ENCODE results near the gene HOXB5.

Gene HOXB5

DNA sequence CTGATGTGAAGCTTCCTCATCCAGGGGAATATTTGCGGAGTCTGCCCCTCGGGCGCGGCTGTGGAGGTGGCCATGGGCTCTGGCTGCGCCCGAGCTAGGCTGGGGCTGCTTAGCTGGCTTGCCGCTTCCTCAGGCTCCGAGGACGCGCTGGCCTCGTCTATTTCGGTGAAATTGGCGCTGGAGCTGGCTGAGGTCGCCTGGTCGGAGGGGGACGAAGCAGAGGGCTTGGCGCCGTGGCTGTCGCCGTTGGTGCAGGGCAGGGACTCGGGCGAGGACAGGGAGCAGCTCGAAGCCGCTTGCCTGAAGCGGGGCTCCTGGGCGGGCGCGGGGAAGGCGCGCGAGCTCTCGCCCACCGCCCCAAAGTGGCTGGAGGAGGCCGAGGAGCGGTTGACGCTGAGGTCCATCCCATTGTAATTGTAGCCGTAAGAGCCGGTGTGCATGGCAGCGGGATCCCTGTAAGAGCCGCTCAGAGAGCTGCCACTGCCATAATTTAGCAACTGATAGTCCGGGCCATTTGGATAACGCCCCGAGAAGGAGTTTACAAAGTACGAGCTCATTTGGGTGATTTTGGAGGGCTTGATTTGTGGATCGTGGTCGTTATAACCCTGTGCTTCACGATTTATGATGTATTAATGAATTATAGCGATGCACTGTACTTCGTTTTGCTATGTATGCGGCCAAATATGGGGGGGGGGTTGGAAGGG, at the start of gene HOXB5:
TSS of gene HOXB5 (minus strand) at position 654 of the 704 bp plus-strand sequence. CDS start at position 557, 97 bp downstream.
- DNase-seq = peak; percentile 74

DNA sequence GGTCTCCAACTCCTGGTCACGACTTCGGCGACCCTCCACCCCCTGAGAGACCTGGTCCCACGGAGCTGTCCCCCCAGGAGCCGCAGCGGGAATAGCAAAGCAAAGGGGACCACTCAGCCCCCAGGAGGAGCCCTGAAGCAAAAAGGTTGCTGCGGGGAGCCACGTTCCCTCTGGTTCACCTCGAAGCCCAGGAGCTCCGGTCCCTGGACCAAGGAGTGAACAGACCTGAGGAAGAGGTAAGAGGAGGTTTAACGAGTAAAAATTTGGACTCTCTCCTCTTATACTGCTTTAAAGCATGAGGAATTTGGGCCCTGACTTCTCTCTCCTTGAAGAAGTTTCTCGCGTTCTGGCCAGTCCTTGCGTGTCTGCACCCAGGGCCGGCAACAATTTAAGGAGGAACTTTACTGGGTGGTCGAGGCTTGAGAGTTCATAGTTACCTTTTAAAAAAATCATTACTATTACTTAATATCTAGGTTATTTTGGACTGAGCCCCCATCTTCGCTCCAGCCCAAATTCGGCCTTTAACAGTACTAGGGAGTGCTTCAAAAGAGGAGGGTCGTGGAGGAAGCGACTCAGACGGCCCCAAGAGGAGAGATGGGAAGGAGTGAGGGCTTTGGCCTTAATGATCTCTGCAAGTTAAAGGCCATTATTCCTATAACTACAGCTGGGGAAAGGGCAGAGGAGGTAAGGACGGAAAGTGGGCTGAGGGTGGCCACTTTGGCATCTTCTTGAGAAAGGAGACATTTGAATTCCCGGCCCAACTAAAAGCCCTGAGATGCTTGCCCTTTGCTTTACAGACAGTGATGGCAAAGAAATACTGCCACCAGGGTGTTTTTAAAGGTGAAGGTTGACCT, 49.5 kb upstream of the HOXB5 start:
- no peak for DNase-seq

DNA sequence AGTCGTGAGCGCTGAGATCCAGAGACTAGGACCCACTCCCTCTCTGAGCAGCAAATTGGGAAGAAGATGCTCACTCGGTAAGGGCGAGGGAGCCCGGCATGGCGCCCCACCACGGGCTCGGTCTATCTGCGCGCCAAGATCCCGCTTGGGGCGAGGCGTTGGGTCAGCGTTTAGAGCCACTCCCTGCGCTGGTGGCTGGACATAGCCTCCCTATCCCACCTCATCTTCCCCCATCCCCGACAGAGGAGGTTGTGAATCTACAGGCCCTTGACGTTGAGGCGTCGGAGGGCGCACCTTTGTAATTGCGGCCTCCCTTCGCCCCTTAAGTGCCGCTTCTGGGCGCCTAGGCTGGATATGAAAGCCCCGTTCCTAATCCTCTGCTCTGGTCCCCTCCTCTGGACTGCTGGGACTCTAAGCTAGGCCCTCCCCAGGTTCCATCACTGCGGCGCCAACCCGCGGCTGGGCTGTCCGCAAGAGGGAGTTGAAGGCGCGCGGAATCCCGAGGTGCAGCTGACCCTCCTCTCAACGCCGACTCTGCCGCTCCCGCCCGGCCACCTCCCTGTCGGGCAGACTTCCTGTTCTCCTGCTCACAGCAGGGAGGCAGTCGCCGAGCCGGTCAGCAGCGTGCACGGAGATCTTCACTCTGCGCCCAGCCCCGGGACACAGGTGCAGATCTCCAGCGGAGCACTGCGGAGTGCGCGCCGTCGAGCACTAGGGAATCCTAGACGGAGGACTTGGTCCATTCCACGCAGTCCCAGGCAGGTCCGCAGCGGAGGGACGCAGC, 48.7 kb upstream of the HOXB5 start:
- DNase-seq = no peak

DNA sequence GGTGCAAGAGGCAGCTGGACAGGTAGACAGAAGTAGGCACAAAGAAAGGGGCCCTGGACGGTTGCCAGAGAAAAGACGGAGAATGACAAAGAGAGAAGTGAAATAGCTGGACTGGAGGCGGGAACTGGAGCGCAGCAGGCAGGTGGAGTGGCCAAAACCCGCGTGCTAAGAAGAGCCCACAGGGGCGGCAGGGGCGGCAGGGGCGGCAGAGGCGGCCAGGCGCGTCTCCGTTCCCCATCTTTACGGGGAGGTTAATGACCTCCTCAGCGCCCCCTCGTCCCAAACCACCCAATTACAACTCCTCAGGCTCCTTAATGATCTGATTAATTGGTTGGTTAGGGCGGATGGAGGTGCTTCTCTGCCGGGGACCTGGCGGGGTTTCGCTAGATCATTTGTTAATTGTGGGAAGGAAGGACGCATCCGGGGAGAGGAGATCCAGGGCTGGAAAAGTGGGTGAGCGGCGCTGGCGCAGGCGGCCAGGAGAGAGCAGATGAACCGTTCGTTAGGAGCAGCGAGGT, 48.0 kb upstream of the HOXB5 start:
- no peak for DNase-seq

DNA sequence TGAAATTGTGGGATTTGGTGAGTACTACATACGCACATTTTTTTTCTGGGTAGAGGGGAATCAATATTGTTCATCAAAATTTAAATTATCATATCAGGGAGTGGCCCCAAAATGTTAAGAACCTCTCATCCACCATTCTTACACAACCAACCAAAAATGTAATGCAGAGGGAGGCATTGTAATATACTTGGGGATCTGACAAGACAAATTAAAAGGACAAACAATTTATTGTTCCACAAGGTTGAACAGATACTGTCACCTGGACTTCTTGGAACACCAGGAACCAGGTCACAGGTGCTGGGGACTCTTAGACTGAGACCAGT, 47.2 kb upstream of the HOXB5 start:
- DNase-seq = no peak

DNA sequence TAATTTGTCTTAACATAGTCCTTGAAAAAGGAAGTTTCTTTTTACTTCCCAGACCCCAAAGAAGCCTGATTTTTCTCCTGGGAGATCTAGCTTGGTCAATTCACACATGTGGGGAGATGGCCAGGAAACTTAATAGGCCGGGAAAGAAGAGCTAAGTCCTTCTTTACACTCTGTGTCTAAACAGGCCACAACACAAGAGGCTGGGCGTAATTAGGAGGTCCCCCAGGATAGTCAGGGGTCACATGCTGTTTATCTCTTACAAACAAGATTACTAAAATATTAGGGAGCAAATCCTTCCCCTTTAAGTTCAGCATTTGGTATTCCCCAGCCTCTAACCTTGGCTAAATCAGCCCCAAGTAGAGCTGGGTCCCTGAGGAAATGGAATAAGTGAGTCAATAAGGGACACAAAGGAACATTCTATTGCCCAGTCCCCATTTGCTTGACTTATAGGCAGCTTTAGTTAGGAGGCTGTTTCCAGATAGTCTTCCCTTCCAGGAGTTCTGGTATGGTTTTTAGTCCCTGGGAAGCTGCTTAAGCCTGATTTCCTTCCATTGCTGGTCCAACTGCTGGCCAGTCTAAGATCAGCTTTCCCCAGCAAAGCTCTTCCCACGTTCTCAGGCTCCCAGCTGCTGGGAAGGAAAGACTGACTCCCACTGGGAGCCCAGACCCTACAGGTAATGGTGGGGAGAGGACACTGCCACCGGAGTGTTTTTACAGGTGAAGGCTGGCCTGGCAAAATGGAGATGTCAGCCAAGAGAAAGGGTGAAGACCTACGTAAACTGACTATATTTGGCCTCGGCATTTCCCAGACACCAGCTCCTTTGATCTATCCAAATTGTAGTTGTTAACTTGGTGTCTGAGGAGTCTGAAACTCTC, 46.6 kb upstream of the HOXB5 start:
- DNase-seq = no peak

DNA sequence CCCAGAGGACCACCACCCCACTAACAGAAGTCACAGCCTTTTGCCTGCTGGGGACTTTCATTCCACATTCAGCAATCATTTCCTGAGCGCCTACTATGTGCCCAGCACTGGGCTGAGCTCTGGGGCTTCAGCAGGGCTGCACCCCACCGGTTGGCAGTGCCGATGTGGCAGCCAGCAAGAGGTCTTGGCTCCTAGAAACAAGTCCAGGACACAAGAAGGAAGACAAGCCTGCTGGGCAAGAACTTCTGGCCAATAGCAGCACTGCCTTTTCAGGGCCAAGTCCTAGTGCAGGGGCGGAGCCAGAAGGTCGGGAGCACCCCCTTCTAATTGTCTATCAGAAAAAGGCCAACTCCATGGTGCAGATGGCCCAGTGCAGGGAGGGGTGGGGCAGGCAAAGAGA, 45.6 kb upstream of the HOXB5 start:
- DNase-seq = no peak

DNA sequence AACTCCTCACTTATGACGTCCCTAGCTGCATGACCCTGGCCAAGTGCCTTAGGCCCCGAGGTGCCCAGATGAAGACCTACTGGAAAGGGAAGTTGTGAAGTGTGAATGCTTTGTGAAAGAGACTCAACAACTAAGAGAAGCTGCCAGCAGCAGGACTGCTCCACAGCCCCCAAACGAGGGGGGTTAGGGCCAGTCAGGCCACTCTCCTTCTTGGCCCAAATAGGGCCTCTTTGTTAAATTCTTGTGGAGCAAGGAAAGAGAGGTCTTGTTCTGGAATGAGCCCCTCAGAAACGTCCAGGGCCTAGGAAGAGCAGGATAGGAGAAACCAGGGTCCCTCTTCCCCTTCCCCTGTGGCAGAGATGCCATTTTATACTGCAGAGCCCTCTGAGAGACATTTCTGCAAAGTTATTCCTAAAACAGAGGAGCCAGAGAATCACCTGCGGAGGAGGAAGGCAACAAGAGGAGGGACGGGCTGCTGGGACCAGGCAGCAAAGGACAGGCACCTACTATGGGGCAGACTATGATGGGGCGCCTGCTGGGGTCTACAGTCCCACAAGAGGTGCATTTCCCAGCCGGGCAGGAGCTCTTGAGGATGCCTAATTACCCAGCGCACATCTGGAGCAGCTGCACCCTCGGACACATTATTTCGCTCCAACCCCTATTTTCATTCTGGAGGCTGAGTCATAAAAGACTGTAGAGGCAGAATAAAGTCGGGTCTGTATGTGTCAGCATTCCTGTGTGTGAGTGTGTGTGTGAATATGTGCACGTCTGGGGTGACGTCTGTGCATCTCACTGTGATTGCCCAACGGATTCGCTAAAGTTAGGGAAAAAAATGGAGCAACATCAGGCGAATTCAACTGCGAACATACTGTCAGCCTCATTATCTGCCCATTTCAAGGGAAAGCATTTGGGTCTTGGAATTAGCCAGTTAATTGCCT, 44.0 kb upstream of the HOXB5 start:
- no peak for DNase-seq

DNA sequence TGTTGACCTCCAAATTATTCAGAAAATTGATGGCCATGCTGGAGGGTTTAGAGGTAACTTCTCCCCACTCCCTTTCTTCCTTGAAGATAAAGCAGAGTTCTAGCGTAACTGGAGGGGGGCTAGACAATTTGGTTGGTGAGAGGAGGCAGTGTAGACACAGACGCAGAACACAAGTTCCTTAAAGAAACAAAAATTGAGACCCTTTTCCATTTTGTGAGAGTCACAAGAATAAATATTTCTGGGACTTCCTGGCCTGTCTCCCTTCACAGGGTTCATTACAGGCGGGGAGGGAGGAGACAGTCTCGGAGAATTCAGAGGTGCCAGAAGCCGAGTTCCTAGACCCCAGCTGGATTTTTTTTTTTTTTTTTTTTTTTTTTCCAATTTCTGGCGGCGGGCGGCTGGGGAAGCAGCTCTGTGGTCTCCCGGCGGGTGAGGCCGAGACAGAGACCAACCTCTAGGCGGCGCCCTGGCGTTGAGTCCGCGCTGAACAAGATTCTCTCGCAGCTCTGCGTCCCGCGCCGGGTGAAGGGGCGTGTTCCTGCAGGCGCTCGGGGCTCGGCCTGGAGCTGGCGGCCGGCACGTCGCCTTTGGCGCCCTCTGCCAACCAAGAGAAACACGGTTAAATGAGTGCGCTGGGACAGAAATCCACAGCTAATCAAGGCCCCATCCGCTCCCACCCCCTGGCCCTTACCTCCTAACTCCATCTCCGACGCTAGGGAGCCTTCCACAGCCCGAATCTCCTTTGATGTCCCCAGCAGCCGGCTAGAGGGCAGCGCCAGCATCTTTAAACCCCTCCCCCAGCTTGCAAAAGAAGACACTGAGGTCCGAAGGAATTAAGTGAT, 42.8 kb upstream of the HOXB5 start:
- DNase-seq = peak; percentile 88

DNA sequence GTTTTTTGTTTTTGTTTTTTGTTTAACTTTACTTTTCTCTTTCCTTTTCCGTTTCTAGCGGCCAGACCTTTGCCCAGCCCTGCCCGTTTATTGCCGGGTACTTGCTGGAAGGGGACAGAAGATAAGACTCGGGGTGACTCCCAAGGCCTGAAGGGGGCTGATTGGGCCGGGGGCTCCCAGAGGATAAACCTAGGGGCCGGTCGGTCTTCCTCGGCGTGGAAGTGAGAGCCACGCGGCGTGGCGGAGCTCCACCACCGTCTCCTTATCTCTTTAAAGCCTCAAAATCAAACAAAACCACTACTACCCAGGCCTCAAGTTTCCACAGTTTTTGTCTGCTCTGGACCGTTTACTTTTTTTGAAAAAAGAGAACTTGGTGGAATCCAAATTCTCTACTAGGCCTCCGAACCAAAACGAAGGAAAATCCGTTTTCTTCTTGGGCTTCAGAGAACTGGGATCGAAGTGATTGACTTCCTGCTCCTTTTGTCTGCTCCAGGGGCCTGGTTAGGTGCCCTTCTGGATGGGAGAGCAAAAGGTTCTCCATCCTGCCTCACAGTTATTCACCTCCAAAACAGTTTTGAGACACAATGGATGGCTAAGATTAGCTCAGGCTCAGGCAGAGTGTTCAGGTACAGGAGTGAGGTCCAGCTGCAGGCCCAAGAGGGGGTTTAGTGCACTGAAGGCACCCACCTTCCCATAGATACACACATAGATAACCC, 41.1 kb upstream of the HOXB5 start:
- peak; percentile 57 for DNase-seq

DNA sequence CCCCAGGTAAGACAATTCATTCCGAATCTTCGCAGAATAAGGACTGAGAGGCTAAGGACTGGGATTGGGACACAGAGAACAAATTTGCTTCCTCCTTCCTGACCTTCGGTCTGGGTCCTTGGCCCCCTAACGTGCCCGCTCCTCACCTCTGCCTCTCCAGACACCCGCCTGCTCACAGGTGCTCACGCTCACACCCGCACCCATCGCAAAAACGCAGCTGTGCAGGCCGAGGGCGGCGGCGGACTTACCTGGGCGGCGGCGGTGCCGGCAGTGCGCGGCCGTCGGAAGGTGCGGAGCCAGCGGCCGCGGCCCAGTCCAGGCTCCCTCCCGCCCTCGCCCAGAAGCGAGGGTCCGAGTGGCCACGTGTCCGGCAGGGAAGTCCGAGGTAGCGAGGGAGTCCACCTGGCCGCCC, 39.7 kb upstream of the HOXB5 start:
- peak; percentile 41 for DNase-seq

DNA sequence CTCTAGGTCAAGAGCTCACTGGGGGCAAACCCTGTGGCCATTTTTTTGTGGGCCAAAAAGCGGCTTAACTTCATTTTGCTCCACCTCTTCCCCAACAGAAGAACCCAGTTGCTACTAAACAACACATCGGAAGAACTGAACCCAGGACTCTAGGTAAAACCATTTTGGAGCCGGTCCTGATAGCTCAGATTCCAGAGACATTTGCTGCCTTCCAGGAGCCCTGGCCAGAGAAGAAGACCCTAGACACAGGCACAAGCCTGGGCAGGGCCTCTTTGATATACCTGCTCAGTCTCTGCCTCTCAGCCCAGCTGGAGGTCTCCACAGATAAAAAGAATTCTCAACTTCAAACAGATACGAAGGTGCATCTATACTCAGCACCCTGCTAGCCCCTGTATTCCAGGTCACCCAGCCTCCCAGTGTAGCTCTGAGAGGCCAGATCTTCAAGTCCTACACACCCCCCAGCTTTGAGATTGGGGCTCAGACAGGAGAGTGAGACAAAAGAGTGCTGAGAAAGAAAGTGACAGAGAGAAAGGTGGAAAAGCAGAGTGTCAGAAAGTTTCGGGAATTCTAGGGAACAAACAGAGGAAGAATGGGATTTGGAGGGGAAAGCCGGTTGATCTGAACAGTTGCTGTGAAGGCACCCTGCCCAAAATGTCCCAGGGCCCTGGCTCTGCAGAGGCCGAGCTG, 39.1 kb upstream of the HOXB5 start:
- DNase-seq = peak; percentile 37

DNA sequence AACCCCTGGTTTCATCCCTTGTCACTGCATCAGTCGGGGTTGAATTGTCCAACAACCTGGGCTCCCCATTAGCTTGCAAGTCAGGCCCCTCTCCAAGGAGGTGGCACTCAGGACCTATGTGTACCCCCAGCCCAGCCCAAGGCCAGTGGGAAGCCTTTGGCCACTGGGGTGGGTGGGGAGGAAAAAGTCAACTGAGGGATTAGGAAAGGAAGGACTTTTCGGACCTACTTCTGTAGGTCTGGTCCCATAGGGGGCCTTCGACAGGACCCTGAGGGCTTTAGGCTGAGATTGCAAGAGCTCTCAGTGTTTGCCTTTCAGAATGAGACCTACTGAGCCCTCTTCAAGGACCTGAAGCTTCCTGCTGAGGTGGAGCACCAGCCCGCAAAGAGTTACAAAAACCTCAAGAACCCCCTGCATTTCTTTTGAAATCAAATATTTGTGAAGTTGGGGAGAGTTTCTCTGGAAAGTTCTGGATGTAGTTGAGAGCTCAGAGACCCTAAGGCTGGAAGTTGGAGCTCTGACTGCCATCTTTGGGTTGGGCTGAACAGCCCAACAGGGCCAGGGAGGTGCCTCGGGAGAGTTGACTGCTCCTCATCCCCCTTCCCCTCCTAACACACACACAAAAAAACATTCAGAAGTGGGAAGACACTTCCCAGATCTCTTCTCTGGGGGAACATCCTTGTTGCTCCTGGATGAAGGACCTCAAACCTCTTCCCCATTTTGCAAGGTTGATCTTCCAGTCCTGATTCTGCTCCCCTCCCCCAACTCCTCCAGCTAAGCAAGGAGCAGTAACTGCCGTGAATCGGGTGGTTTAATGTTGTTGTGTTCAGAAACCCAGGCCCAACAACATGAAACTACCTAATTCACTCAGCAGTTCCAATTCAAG, 38.4 kb upstream of the HOXB5 start:
- peak; percentile 39 for DNase-seq

DNA sequence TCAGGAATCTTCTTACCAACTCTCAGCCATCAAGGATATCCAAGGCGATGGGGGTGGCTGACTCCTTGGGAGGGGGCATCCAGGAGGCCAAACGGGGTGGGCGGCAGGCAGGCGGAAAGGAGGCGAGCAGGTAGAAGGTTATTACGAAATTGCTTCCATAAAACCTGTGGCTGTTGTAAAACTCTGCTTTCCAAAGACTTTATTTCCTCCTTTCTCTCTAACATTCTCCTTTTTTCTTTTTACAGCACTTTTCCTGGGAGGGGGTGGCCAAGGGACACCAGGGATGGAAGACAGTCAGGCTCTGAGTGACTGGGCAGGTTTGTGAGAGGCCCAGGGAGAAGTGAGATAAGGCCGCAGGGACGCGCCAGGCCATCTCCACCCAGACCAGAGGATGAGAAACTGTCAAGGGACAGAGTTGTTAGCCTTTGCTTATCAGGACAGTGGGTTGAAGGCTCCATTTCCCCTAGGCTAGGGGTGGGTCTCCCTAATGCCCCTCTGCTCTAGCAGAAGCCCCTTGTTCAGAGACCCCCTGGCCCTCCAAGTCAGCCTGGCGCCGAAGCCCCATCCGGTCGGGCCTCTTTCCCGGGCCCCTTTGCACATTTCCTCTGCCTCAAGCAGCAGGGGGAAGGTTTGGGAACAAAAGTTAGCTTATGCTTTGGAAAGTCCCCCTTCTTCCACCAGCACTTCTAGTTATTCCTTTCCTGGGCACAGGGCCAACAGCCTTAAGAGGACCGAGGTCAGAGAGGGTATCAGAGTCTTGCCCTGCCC, 37.5 kb upstream of the HOXB5 start:
- DNase-seq = no peak

DNA sequence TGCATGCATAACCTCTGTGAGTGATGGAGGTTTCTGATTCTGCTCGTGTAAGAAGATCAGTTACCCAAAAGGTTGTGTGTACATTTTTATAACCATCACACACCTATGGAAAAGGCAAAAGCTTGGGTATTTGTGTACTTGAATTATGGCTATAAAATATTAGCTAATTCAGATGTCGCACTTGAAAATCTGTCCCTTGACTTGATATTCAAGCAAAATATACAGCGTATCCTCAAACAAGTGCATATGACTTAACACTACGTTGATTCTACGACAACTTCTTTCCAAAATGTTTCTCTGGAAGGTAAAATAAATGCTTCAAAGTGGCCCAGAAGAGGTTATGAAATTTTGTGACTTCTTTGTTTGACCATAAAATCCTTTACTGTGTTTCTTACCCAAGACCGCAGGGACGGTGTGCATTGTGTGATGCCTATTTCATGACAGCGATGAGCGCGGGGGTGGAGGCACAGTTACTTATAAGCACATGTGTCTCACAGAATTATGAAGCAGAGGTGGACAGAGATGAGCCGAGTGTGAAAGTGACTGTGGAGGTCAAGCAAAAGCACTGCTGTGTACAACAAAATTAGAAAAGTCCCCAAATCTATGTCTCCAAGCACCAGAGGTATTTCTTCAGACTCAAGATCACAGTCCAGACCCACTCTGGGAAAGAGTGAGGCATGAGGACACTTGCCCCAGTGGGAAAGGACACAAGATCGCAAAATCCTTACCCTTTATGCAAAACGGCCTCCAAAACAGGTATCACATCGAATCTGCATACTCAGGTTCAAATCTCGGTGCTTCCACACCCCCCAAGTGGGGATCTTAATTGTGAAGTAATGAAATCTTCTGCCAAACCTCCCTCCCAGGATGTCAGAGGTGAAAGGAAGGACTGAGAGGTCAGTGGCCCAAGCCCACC, 36.7 kb upstream of the HOXB5 start:
- DNase-seq = no peak

DNA sequence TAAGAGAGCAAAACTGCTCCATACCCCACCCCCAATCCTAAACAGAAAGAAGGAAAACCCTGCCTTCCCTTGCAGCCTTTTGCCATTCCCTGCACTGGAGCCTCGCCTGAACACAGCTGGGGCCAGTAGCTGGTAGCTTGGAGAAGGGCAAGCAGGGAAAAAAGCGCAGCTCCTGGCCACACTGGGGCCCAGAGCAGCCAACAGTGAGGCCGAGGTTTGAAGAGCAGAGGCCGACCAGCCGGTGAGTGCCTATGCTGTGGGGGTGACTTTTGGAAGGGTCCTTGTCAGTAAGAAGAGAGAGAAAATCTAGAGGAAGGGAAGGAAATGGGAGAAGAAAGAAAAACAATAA, 35.8 kb upstream of the HOXB5 start:
- DNase-seq = no peak

All from activated effector memory CD4-positive, alpha-beta T cell treated with anti-CD3 and anti-CD28 coated beads, Interleukin-2, amount 50 U/mL, for 16 hours (primary cell).